22Rv1 (cell line): ENCODE measurements around the gene MAP3K20.
"Not testable (repeated sequence)": the region's sequence is repeated elsewhere in the genome, so short reads cannot be mapped to it uniquely, and the experiment has no call there.

Experiments
- CTCF ChIP-seq: fragments of 450-650 bp; IDR thresholded peaks from 2 replicates; pipeline ENCODE4 v1.5.1; 2017; ENCODE audit warnings: mild to moderate bottlenecking
- ZFX ChIP-seq: fragments of 450-650 bp; IDR thresholded peaks from 2 replicates; pipeline ENCODE4 v1.6.1; 2017; ENCODE audit warnings: antibody characterized with exemption, borderline replicate concordance

GRCh38 chr2:173281898-173282297, 206.3 kb downstream of the MAP3K20 start:
- not testable (repeated sequence) for TF ChIP-seq CTCF, ZFX
